HUES6 (cell line): ENCODE results near the gene GNG11.

ENCODE experiments used
- H3K27ac ChIP-seq: 2 replicates; pipeline ENCODE4 v1.7.0; 2013; ENCODE audit warnings: low read depth, mild to moderate bottlenecking, low read length, inconsistent platforms
- H3K27me3 ChIP-seq: 2 replicates; pipeline ENCODE4 v1.6.1; 2013; ENCODE audit warnings: low read length; ENCODE audit not compliant: control insufficient read depth, insufficient read depth
- H3K36me3 ChIP-seq: 2 replicates; pipeline ENCODE4 v1.6.1; 2013; ENCODE audit warnings: low read length; ENCODE audit not compliant: control insufficient read depth, insufficient read depth
- H3K4me1 ChIP-seq: 2 replicates; pipeline ENCODE4 v1.6.1; 2013; ENCODE audit warnings: low read length; ENCODE audit not compliant: control insufficient read depth, insufficient read depth
- H3K4me3 ChIP-seq: 2 replicates; pipeline ENCODE4 v1.5.1; 2013; ENCODE audit warnings: low read depth, low read length
- H3K9ac ChIP-seq: one replicate; pipeline ENCODE4 v1.6.1; 2013; ENCODE audit warnings: mild to moderate bottlenecking, low read length
- H3K9me3 ChIP-seq: 2 replicates; pipeline ENCODE4 v1.6.1; 2013; ENCODE audit warnings: low read depth, low read length; ENCODE audit not compliant: control insufficient read depth, insufficient read depth

The GNG11 gene

DNA sequence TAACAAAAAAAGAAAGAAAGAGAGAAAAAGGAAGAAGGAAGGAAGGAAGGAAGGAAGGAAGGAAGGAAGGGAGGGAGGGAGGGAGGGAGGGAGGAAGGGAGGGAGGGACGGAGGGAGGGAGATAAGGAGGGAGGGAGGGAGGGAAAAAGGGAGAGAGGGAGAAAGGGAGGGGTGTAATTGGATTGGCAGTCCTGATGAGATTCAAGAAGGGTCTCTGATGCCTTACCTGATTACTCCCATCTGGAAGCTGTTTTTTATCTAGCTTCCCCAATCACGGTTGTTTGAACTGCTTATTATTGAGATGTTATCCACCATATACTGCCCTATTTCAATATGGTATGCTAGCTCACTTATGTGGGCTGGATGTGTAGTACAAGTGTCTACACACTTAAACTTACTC lies 27.3 kb downstream of the GNG11 start:
- no peak overlapping the region for H3K27ac ChIP-seq

GRCh38 chr7:93949423-93949822 lies 27.9 kb downstream of the GNG11 start:
- Histone ChIP-seq H3K36me3 (no peaks in the 10 kb centered on the region), H3K9me3 (no peaks in the 10 kb centered on the region), H3K27me3 (no peaks in the 10 kb centered on the region), H3K27ac (no peak overlapping the region), H3K9ac (no peak overlapping the region), H3K4me1 (no peaks in the 10 kb centered on the region), H3K4me3 (no peak overlapping the region)

More for the DNA sequence above, 27.3 kb downstream of the GNG11 start:
- H3K4me1 ChIP-seq: no peaks in the 10 kb centered on the region
- no peaks in the 10 kb centered on the region for H3K27me3 ChIP-seq
- no peaks in the 10 kb centered on the region for H3K36me3 ChIP-seq
- no peak overlapping the region for H3K9ac ChIP-seq
- H3K9me3 ChIP-seq: no peaks in the 10 kb centered on the region
- no peak overlapping the region for H3K4me3 ChIP-seq

DNA sequence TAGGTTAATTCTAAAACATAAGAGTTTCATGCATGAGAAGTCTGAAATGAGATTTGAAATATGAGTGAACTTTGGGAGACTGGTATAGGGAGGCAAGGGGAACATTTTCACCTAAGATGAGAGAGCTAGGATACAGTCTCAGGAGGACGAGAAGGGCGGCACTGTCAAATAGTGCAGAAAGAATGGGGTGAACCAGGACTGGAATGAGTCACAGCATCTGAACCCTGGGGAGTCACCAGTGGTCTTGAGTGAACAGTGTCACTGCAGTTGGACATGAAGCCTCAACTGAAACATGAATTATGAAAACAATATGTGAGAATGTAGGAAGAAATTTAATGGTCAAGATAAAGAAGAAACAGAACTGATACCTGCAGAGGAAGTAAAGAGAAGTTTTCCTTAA lies 33.8 kb downstream of the GNG11 start:
- no peak overlapping the region for H3K27ac ChIP-seq
- H3K9ac ChIP-seq: no peak overlapping the region
- H3K4me3 ChIP-seq: no peak overlapping the region
- H3K27me3 ChIP-seq: no peaks in the 10 kb centered on the region
- H3K9me3 ChIP-seq: no peaks in the 10 kb centered on the region
- H3K36me3 ChIP-seq: no peaks in the 10 kb centered on the region
- no peaks in the 10 kb centered on the region for H3K4me1 ChIP-seq

DNA sequence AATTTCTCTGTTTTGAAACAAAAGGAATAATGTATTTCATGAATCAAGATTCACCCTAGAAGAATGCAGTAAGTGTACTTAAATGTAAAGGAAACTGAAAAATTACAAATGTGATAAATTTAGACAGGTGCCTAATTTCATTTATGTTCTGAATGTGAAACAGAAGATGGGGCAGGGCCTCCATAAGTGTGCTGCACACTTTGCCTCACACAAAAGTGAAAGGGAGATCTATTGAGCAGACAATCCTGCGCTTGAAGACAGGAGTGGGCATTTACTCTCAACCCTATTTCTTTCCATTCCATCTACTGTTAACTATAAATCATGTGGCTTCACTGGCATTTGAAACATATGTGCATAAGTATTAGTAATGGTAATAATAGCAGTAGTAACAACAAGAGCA lies 36.2 kb downstream of the GNG11 start:
- Histone ChIP-seq H3K27ac (no peak overlapping the region), H3K9ac (no peak overlapping the region), H3K9me3 (no peaks in the 10 kb centered on the region), H3K4me1 (no peaks in the 10 kb centered on the region), H3K27me3 (no peaks in the 10 kb centered on the region), H3K4me3 (no peak overlapping the region), H3K36me3 (no peaks in the 10 kb centered on the region)

GRCh38 chr7:93958216-93958615 lies 36.7 kb downstream of the GNG11 start:
- Histone ChIP-seq H3K27me3 (no peaks in the 10 kb centered on the region), H3K27ac (no peak overlapping the region), H3K4me3 (no peak overlapping the region), H3K9me3 (no peaks in the 10 kb centered on the region), H3K36me3 (no peaks in the 10 kb centered on the region), H3K9ac (no peak overlapping the region), H3K4me1 (no peaks in the 10 kb centered on the region)

DNA sequence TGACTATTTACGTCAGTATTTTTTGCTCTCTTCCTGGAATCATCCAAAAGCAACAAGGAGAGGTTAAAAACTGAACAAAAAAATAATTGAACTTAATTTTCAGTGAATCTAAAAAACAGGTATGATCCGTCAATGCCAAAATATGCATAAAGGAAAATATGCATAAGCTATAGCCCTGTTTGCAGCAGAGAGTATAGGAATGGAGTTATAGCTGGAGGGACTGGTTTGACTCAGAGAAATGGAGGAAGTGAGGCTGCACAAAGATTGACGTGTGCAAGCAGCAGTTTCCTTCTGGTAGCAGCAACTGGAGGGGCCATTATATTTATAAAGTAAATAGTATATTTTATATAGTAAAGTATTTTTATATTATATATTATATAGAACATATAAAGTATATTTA lies 37.1 kb downstream of the GNG11 start:
- no peaks in the 10 kb centered on the region for H3K9me3 ChIP-seq
- no peak overlapping the region for H3K27ac ChIP-seq
- no peak overlapping the region for H3K4me3 ChIP-seq
- H3K27me3 ChIP-seq: no peaks in the 10 kb centered on the region
- no peak overlapping the region for H3K9ac ChIP-seq
- H3K4me1 ChIP-seq: no peaks in the 10 kb centered on the region
- H3K36me3 ChIP-seq: no peaks in the 10 kb centered on the region

DNA sequence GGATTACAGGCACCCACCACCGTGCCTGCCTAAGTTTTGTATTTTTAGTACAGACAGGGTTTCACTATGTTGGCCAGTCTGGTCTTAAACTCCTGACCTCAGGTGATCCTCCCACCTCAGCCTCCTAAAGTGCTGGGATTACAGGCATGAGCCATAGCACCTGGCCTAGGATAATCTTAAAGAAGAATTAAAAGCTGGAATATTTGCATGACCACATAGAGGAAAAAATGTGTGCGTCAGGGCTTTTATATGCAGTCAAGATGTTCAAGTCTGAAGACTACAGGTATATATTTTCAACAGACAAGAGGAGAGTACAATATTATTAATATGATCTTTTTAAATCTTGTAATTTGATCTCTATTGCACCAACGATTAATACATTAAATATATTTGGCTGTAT lies 39.5 kb downstream of the GNG11 start:
- Histone ChIP-seq H3K9ac (no peak overlapping the region), H3K27me3 (no peaks in the 10 kb centered on the region), H3K4me1 (no peaks in the 10 kb centered on the region), H3K9me3 (no peaks in the 10 kb centered on the region), H3K27ac (no peak overlapping the region), H3K36me3 (no peaks in the 10 kb centered on the region), H3K4me3 (no peak overlapping the region)

GRCh38 chr7:93964262-93964661 lies 42.7 kb downstream of the GNG11 start:
- Histone ChIP-seq H3K36me3 (no peaks in the 10 kb centered on the region), H3K27ac (no peak overlapping the region), H3K4me3 (no peak overlapping the region), H3K9me3 (no peaks in the 10 kb centered on the region), H3K9ac (no peak overlapping the region), H3K4me1 (no peaks in the 10 kb centered on the region), H3K27me3 (no peaks in the 10 kb centered on the region)

DNA sequence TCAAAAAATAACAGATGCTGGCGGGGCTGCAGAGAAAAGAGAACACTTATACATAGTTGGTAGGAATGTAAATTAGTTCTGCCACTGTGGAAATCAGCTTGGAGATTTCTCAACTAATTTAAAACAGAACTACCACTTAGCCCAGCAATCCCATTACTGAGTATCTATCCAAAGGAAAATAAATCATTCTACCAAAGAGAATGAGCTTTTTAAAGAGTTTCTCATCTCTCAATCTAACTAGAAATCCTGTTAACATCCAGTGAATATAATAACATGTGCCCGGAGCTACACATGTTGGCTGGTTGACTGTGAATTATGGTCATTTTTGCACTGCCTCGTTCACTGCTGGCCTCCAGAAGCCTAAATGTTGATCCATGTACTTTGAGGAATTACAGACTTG lies 43.3 kb downstream of the GNG11 start:
- H3K36me3 ChIP-seq: no peaks in the 10 kb centered on the region
- H3K27me3 ChIP-seq: no peaks in the 10 kb centered on the region
- no peak overlapping the region for H3K4me3 ChIP-seq
- H3K9me3 ChIP-seq: no peaks in the 10 kb centered on the region
- no peak overlapping the region for H3K9ac ChIP-seq
- no peaks in the 10 kb centered on the region for H3K4me1 ChIP-seq
- H3K27ac ChIP-seq: no peak overlapping the region

GRCh38 chr7:93968911-93969620 lies 47.5 kb downstream of the GNG11 start:
- Histone ChIP-seq H3K4me1 (no peaks in the 10 kb centered on the region), H3K4me3 (no peak overlapping the region), H3K27ac (no peak overlapping the region), H3K36me3 (no peaks in the 10 kb centered on the region), H3K27me3 (no peaks in the 10 kb centered on the region), H3K9me3 (no peaks in the 10 kb centered on the region), H3K9ac (no peak overlapping the region)

DNA sequence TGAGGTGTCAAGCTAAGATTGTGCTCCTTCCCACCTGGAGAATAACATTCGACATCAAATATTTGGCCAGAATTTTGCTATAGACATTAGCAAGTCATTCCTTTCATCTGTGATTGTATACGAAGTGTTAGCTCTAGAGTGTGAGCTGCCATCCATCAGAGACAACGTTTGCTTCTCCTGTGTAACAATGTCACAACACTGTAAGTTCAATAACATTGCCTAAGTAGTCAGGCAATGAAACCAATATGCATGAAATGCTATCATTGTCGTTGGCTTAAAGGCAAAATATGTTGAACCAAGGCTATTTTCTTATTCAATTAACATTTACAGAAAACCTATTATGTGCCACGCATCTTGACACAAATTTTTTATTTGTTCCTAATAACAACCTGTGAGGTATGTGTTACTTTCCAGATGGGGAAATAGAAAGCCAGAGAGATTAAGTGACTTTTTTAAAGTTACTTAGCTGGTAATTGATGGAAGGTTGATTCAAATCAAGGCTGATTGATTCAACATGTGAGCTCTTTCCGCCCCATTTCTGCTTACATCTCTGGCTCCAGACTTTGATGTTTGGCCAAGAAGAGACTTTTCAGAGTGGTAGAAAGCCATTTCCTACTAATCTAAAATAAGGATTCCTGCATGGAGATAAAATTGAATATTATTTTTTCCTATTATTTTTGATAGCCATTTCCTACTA lies 50.6 kb downstream of the GNG11 start:
- Histone ChIP-seq H3K27me3 (no peaks in the 10 kb centered on the region), H3K4me3 (no peak overlapping the region), H3K27ac (no peak overlapping the region), H3K36me3 (no peaks in the 10 kb centered on the region), H3K9me3 (no peaks in the 10 kb centered on the region), H3K9ac (no peak overlapping the region), H3K4me1 (peaks cover 11% of the 10 kb centered on the region; the same call in 1 of the 2 replicates)
